K562 treated with DMSO at 1 percent for 24 hours (cell line): ENCODE results near the gene USE1. TPM values are rescaled to one million over a fixed set of nuclear protein-coding genes. Genes with fewer than 3 reads are reported as not detected.

Experiments
- total RNA-seq: library from RNA; unstranded; fragments of 300-600 nt; gene quantifications from 2 replicates; pipeline ENCODE4 v1.2.3, GENCODE V29; 2022; ENCODE audit warnings: low read depth; ENCODE audit not compliant: insufficient read depth

USE1 gene, protein sequence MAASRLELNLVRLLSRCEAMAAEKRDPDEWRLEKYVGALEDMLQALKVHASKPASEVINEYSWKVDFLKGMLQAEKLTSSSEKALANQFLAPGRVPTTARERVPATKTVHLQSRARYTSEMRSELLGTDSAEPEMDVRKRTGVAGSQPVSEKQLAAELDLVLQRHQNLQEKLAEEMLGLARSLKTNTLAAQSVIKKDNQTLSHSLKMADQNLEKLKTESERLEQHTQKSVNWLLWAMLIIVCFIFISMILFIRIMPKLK
- total RNA-seq: 40.5 and 47.2 TPM in 2 replicates

GRCh38 chr19:17215127-17215971 is at the start of gene USE1:
TSS of gene USE1 (plus strand) at chr19:17215357. CDS start at chr19:17215406, 49 bp downstream.

DNA sequence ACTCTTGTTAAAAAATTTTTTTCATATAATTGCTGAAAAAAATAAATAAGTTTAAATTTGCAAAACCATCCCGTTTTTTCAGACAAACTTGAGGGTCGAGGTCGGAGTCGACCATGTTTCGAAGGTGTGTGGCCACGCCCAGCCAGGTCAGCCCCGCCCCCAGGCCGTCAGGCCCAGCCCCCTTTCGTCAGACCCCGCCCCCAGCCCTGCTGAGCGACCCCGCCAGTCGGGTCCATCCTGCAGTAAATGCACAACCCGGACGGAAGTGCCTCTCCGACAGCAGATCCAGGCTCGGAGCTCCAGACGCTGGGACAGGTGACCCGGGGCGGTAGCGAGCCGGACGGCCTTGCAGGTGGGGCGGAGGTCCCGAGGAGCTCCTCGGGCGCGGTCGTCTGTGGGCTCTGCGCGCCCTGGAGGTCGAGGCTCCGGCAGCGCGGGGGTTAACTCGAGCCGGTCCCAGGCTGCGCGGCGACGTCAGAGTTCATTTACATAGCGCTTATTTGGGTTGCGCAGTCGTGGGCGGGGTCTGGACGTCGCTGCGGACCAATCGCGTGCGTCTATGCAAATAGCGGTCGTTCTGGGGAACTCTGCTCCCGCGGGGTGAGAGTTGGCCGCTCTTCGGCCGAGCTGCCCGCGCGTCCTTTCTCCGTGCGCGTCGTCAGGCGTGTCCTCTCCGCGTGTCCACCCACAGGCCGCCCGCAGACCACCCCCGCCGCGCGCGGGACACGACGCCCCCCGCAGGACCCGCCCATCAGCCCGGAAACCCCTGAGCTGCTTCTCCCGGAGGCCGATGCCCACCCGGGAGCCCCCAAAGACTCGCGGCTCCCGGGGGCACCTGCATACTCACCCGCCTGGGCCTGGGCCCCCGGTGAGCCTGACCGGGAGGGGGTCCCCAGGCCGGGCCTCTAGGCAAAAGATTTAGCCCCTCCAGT is 11.1 kb downstream of the USE1 start, which contains the start of gene OCEL1:
TSS of gene OCEL1 (plus strand) at position 225 of the 932 bp plus-strand sequence. CDS start at position 247, 22 bp downstream.

GRCh38 chr19:17245535-17245984 is 30.4 kb downstream of the USE1 start, which contains the start of gene NR2F6:
TSS of gene NR2F6 (minus strand) at chr19:17245919. CDS start at chr19:17245220, 699 bp downstream.

DNA sequence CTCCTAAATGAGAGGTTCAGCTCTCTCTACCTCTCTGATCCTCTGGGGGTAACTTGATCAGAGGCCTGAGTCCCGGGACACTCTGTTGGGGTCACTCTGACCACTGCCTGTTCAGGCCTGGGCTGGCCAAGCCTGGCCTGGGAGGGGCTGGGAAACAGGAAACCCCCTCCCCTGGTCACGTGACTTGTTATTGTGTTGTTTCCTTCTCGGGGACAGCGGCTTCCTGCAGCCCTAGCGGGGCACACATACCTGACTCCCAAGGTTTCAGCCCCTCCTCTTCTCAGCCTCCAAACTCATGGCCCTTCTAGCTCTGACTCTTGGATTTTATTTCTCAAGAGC is 49.5 kb downstream of the USE1 start, which contains the start of gene USHBP1:
TSS of gene USHBP1 (minus strand) at position 105 of the 339 bp plus-strand sequence. CDS start 446 bp downstream, outside the sequence.

GRCh38 chr19:17266975-17267788 is 52.0 kb downstream of the USE1 start, which contains the start of gene BABAM1:
TSS of gene BABAM1 (plus strand) at chr19:17267443. CDS start at chr19:17268807, 1,364 bp downstream.

Other genes with a start within 250 kb of the USE1 start
- 2.7 and 4.1 TPM in 2 replicates for gene CPAMD8, start 188.5 kb upstream of the USE1 start, total RNA-seq
- 22.6 and 23.1 TPM in 2 replicates for gene HAUS8, start 139.9 kb upstream of the USE1 start, total RNA-seq
- gene MYO9B, start 139.6 kb upstream of the USE1 start, total RNA-seq: 89.0 and 94.7 TPM in 2 replicates
- gene OCEL1, start 10.9 kb downstream of the USE1 start, total RNA-seq: 95.8 and 110 TPM in 2 replicates
- gene NR2F6, start 30.6 kb downstream of the USE1 start, total RNA-seq: 199 and 227 TPM in 2 replicates
- not detected in 2 replicates for gene USHBP1, start 49.4 kb downstream of the USE1 start, total RNA-seq
- gene BABAM1, start 52.1 kb downstream of the USE1 start, total RNA-seq: 97.0 and 121 TPM in 2 replicates
- gene ANKLE1, start 66.5 kb downstream of the USE1 start, total RNA-seq: 3.1 and 3.2 TPM in 2 replicates
- gene ABHD8, start 88.1 kb downstream of the USE1 start, total RNA-seq: 54.5 and 56.1 TPM in 2 replicates
- 173 and 196 TPM in 2 replicates for gene MRPL34, start 90.5 kb downstream of the USE1 start, total RNA-seq
- gene DDA1, start 94.2 kb downstream of the USE1 start, total RNA-seq: 112 and 122 TPM in 2 replicates
- gene ANO8, start 119.5 kb downstream of the USE1 start, total RNA-seq: 13.4 and 13.9 TPM in 2 replicates
- gene GTPBP3, start 122.2 kb downstream of the USE1 start, total RNA-seq: 84.4 and 97.9 TPM in 2 replicates
- gene PLVAP, start 162.0 kb downstream of the USE1 start, total RNA-seq: 0.32 and 0.45 TPM in 2 replicates
- gene CCDC194, start 178.8 kb downstream of the USE1 start, total RNA-seq: 1.1 TPM in 1 of 2 replicates, not detected in the other
- gene BST2, start 190.3 kb downstream of the USE1 start, total RNA-seq: 496 and 532 TPM in 2 replicates
- 112 and 116 TPM in 2 replicates for gene MVB12A, start 204.7 kb downstream of the USE1 start, total RNA-seq
- gene TMEM221, start 233.3 kb downstream of the USE1 start, total RNA-seq: 0.54 and 0.67 TPM in 2 replicates
- not detected in 2 replicates for gene NXNL1, start 245.6 kb downstream of the USE1 start, total RNA-seq